ENCODE measurements around the gene WDR7. TPM values are rescaled to one million over a fixed set of nuclear protein-coding genes. Genes with fewer than 3 reads are reported as not detected.

WDR7 gene
- total RNA-seq, 1 donor from 2014 or later = 67.3 TPM

DNA sequence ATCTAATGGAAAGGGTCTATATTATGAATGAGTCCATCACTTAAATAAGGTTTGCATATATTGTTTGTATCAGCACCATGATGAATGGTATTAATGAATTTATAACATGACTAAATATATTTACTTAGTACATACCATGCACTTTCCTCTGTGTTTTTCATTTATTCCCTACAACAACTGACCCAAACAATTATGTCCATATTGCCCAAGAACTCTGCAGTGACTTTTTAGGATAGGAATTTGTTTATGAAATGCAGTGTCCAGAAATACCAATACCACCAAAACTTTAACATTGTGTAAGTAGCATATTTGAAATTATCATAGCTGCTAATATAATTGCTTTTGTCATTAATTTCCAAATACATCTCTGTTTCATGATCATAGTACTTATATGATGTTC is 119.7 kb downstream of the WDR7 start:
- H3K9ac ChIP-seq (ENCODE audit: low read depth in 1 of 3, low read length in 3 of 3) = no peak overlapping the region
- H3K27ac ChIP-seq (ENCODE audit: low read depth, low read length) = no peak overlapping the region
- H3K9me3 ChIP-seq (ENCODE audit: control insufficient read depth in 3 of 3, low read length in 3 of 3) = no peaks in the 10 kb centered on the region
- no peaks in the 10 kb centered on the region for H3K27me3 ChIP-seq (ENCODE audit: control insufficient read depth in 3 of 3, insufficient read depth in 3 of 3, low read length in 3 of 3)
- no peak overlapping the region for H3K4me3 ChIP-seq (ENCODE audit: low read length in 3 of 3)
- peaks cover 0 to 1% (median 0%) of the 10 kb centered on the region in 3 donors for H3K36me3 ChIP-seq (ENCODE audit: control insufficient read depth in 3 of 3, insufficient read depth in 3 of 3, low read length in 3 of 3)
- no peaks in the 10 kb centered on the region for H3K4me1 ChIP-seq (ENCODE audit: control insufficient read depth in 3 of 3, insufficient read depth in 3 of 3, low read length in 3 of 3)

DNA sequence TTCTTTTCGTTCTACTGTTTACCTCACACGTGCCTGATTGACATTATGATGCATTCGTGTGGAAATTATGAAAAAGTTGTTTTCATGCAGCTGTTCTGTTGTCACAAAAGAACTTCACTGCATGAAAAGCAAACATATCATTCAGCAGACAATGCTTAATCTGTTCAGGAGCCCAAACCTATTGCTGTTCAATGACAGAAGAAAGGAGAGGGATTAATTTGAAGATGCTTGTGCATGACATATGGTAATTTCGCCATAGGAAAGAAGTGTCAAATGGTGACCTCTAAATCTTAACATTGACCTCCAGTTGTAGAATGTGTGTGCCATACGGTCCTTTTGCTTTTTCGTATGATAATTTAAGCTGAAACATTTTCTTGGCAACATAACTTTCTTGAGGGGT is 124.5 kb downstream of the WDR7 start:
- Histone ChIP-seq H3K27ac (ENCODE audit: low read depth, low read length) (no peak overlapping the region), H3K36me3 (ENCODE audit: control insufficient read depth in 3 of 3, insufficient read depth in 3 of 3, low read length in 3 of 3) (peaks cover 0 to 6% (median 0%) of the 10 kb centered on the region in 3 donors), H3K4me3 (ENCODE audit: low read length in 3 of 3) (no peak overlapping the region), H3K4me1 (ENCODE audit: control insufficient read depth in 3 of 3, insufficient read depth in 3 of 3, low read length in 3 of 3) (no peaks in the 10 kb centered on the region), H3K9me3 (ENCODE audit: control insufficient read depth in 3 of 3, low read length in 3 of 3) (no peaks in the 10 kb centered on the region), H3K9ac (ENCODE audit: low read depth in 1 of 3, low read length in 3 of 3) (no peak overlapping the region), H3K27me3 (ENCODE audit: control insufficient read depth in 3 of 3, insufficient read depth in 3 of 3, low read length in 3 of 3) (no peaks in the 10 kb centered on the region)

DNA sequence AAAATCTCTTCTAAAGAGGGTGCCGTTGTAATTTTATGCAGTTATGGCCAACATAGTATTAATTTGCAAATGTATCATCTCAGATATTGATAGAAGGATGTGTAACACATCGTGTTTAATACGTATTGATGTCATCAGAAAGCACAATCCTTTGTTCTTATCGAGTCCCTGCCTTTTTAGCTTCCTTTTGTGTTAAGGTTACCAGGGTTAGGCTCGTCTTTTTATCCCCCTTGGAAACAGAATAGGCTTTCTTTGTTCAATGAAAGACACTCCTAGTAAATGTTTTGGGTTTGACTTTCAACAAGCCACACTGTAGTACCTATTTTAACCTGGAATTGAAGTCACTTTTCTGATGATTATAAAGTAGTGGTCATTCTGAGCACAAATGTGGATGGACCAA is 136.2 kb downstream of the WDR7 start:
- Histone ChIP-seq H3K27me3 (ENCODE audit: control insufficient read depth in 3 of 3, insufficient read depth in 3 of 3, low read length in 3 of 3) (no peaks in the 10 kb centered on the region), H3K4me3 (ENCODE audit: low read length in 3 of 3) (no peak overlapping the region), H3K36me3 (ENCODE audit: control insufficient read depth in 3 of 3, insufficient read depth in 3 of 3, low read length in 3 of 3) (peaks cover 0 to 15% (median 3%) of the 10 kb centered on the region in 3 donors), H3K9ac (ENCODE audit: low read depth in 1 of 3, low read length in 3 of 3) (no peak overlapping the region), H3K4me1 (ENCODE audit: control insufficient read depth in 3 of 3, insufficient read depth in 3 of 3, low read length in 3 of 3) (no peaks in the 10 kb centered on the region), H3K9me3 (ENCODE audit: control insufficient read depth in 3 of 3, low read length in 3 of 3) (no peaks in the 10 kb centered on the region), H3K27ac (ENCODE audit: low read depth, low read length) (no peak overlapping the region)

DNA sequence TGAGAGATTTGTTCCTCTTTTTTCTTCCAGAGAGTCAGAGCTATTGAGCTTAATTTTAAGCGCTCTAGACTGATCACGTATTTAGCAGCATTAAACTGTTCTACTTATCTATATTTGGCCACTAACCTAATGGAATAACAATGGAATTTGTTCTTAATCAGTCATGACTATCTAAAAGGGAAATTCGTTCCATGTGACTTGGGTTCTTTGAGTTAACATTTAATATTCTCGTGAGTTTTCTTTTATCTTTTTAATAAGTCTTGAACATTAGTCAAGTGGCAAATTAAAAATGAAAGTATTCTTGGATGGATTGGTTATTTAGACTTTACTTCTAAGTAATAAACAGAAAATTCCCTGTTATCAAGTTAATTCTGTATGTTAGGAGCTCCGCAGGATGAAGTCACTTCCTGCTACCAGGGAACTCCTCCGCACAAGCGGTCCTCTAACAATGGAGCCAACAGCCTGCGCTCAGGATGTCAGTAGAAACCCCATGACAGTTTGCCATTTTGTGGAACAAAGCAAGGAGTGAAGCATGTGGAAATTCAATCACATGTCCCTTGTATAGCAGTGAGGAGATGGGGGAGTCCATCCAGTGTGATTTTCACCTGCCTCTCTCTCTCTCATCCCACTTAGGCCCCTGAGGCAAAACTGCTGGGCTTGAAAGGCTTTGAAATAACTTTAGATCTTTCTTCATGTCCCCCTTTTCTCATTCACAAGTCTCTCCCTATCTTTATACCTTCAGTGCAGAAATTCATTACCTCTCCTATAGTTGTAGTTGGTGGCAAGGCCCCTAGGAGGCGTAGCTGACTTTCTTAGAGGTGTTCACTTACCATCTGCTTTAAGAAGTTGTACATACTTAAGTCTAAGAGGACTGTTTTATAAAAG is 138.1 kb downstream of the WDR7 start:
- Histone ChIP-seq H3K4me3 (ENCODE audit: low read length in 3 of 3) (no peak overlapping the region), H3K27me3 (ENCODE audit: control insufficient read depth in 3 of 3, insufficient read depth in 3 of 3, low read length in 3 of 3) (no peaks in the 10 kb centered on the region), H3K36me3 (ENCODE audit: control insufficient read depth in 3 of 3, insufficient read depth in 3 of 3, low read length in 3 of 3) (peaks cover 0 to 10% (median 2%) of the 10 kb centered on the region in 3 donors), H3K4me1 (ENCODE audit: control insufficient read depth in 3 of 3, insufficient read depth in 3 of 3, low read length in 3 of 3) (no peaks in the 10 kb centered on the region), H3K9ac (ENCODE audit: low read depth in 1 of 3, low read length in 3 of 3) (no peak overlapping the region), H3K9me3 (ENCODE audit: control insufficient read depth in 3 of 3, low read length in 3 of 3) (no peaks in the 10 kb centered on the region), H3K27ac (ENCODE audit: low read depth, low read length) (no peak overlapping the region)

DNA sequence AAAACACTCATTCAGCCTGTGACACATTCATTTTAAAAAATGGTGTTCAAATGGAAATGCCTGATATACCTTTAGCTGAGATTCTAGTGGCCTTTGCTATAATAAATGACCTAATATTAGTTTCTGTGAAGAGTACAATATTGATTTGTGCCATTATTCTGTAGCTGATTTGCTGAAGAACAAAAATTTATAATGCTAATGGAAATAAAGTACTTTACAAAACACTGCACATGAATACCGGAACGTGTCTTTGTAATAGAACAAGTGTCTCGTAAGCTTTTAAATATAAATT is 138.7 kb downstream of the WDR7 start:
- Histone ChIP-seq H3K27me3 (ENCODE audit: control insufficient read depth in 3 of 3, insufficient read depth in 3 of 3, low read length in 3 of 3) (no peaks in the 10 kb centered on the region), H3K27ac (ENCODE audit: low read depth, low read length) (no peak overlapping the region), H3K4me3 (ENCODE audit: low read length in 3 of 3) (no peak overlapping the region)

DNA sequence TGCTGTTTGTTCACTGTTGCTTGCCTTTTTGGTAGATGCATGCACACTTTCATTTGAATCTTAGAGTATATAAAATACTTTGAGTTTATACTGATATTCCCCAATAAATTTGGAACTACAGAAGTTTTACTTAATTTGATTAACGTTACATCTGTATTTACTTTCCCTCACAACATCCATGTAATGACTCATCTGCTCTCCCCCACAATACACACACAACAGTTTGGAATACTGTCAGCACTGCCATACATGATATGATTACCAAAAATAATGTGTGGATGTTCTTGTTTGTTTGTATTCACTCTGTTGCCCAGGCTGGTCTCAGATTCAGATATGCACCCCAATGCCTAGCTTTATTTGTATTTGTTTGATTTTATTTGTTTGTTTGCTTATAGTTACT is 144.2 kb downstream of the WDR7 start:
- no peaks in the 10 kb centered on the region for H3K4me1 ChIP-seq (ENCODE audit: control insufficient read depth in 3 of 3, insufficient read depth in 3 of 3, low read length in 3 of 3)
- H3K36me3 ChIP-seq (ENCODE audit: control insufficient read depth in 3 of 3, insufficient read depth in 3 of 3, low read length in 3 of 3) = no peaks in the 10 kb centered on the region
- no peak overlapping the region for H3K4me3 ChIP-seq (ENCODE audit: low read length in 3 of 3)
- no peak overlapping the region for H3K27ac ChIP-seq (ENCODE audit: low read depth, low read length)
- no peaks in the 10 kb centered on the region for H3K27me3 ChIP-seq (ENCODE audit: control insufficient read depth in 3 of 3, insufficient read depth in 3 of 3, low read length in 3 of 3)
- H3K9ac ChIP-seq (ENCODE audit: low read depth in 1 of 3, low read length in 3 of 3) = no peak overlapping the region
- no peaks in the 10 kb centered on the region for H3K9me3 ChIP-seq (ENCODE audit: control insufficient read depth in 3 of 3, low read length in 3 of 3)

More for the DNA sequence above, 138.7 kb downstream of the WDR7 start:
- Histone ChIP-seq H3K36me3 (ENCODE audit: control insufficient read depth in 3 of 3, insufficient read depth in 3 of 3, low read length in 3 of 3) (peaks cover 0 to 7% (median 0%) of the 10 kb centered on the region in 3 donors), H3K9ac (ENCODE audit: low read depth in 1 of 3, low read length in 3 of 3) (no peak overlapping the region), H3K4me1 (ENCODE audit: control insufficient read depth in 3 of 3, insufficient read depth in 3 of 3, low read length in 3 of 3) (no peaks in the 10 kb centered on the region), H3K9me3 (ENCODE audit: control insufficient read depth in 3 of 3, low read length in 3 of 3) (no peaks in the 10 kb centered on the region)

DNA sequence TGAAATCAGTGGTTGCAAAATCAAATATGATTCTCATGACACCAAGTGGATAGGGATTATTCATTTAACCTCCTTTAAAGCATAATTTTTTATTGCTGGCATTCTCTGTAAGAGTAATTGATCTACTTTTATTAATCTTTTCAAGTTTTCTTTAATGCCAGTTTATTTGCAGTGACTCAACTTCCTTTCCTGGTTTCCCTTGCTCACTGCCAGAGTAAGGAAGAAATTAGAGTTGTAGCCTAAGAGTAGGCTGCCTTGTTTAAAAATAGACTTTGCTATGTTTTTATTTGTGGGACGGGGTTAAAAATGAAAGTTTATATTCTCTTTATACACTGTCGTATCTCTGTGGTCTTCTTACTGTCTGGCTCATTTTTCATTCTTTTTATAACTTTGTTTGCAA is 148.6 kb downstream of the WDR7 start:
- Histone ChIP-seq H3K27ac (ENCODE audit: low read depth, low read length) (no peak overlapping the region), H3K9me3 (ENCODE audit: control insufficient read depth in 3 of 3, low read length in 3 of 3) (no peaks in the 10 kb centered on the region), H3K9ac (ENCODE audit: low read depth in 1 of 3, low read length in 3 of 3) (no peak overlapping the region), H3K36me3 (ENCODE audit: control insufficient read depth in 3 of 3, insufficient read depth in 3 of 3, low read length in 3 of 3) (peaks cover 0 to 4% (median under 1%) of the 10 kb centered on the region in 3 donors), H3K27me3 (ENCODE audit: control insufficient read depth in 3 of 3, insufficient read depth in 3 of 3, low read length in 3 of 3) (no peaks in the 10 kb centered on the region), H3K4me3 (ENCODE audit: low read length in 3 of 3) (no peak overlapping the region), H3K4me1 (ENCODE audit: control insufficient read depth in 3 of 3, insufficient read depth in 3 of 3, low read length in 3 of 3) (no peaks in the 10 kb centered on the region)

DNA sequence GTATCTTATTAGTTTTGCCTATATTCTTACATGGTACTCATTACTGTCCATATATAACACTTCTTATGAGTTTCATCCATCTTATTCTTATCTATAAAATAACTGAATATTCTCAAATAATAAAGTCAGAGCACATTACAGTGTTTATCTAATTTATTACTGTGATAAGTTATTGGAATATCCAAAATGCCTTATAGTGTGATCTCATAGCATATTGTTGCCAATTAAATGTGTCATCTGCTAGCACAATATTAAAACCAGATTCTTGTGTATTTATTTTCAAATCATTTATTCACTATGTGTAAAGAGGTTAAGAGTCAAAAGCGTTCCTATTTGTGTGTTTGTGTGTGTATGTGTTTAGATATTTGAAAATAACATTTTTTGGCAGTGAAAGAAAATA is 151.9 kb downstream of the WDR7 start:
- H3K9ac ChIP-seq (ENCODE audit: low read depth in 1 of 3, low read length in 3 of 3) = no peak overlapping the region
- no peaks in the 10 kb centered on the region for H3K27me3 ChIP-seq (ENCODE audit: control insufficient read depth in 3 of 3, insufficient read depth in 3 of 3, low read length in 3 of 3)
- no peak overlapping the region for H3K27ac ChIP-seq (ENCODE audit: low read depth, low read length)
- no peak overlapping the region for H3K4me3 ChIP-seq (ENCODE audit: low read length in 3 of 3)
- peaks cover 0 to 4% (median 2%) of the 10 kb centered on the region in 3 donors for H3K36me3 ChIP-seq (ENCODE audit: control insufficient read depth in 3 of 3, insufficient read depth in 3 of 3, low read length in 3 of 3)
- H3K4me1 ChIP-seq (ENCODE audit: control insufficient read depth in 3 of 3, insufficient read depth in 3 of 3, low read length in 3 of 3) = no peaks in the 10 kb centered on the region
- H3K9me3 ChIP-seq (ENCODE audit: control insufficient read depth in 3 of 3, low read length in 3 of 3) = no peaks in the 10 kb centered on the region

DNA sequence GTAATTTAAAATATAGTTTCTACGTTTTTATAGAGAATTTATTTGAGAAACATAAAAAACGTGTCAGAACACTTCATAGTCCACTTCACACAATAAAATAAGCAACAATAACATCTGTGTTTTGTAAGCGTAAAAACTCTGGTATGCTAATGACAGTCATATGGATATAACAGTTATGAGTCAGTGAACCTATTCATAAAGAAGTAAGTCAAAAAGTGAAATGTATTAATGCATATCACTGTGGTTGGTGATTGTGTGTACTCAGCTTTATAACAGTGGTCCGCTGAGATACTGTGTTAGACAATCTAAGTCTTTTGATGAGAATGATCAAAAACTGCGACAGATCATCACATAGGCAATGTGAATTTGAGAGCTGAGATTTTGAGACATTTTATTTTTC is 153.2 kb downstream of the WDR7 start:
- peaks cover 0 to 4% (median 2%) of the 10 kb centered on the region in 3 donors for H3K36me3 ChIP-seq (ENCODE audit: control insufficient read depth in 3 of 3, insufficient read depth in 3 of 3, low read length in 3 of 3)
- H3K4me1 ChIP-seq (ENCODE audit: control insufficient read depth in 3 of 3, insufficient read depth in 3 of 3, low read length in 3 of 3) = no peaks in the 10 kb centered on the region
- H3K4me3 ChIP-seq (ENCODE audit: low read length in 3 of 3) = no peak overlapping the region
- H3K27ac ChIP-seq (ENCODE audit: low read depth, low read length) = no peak overlapping the region
- H3K9me3 ChIP-seq (ENCODE audit: control insufficient read depth in 3 of 3, low read length in 3 of 3) = no peaks in the 10 kb centered on the region
- H3K27me3 ChIP-seq (ENCODE audit: control insufficient read depth in 3 of 3, insufficient read depth in 3 of 3, low read length in 3 of 3) = no peaks in the 10 kb centered on the region
- no peak overlapping the region for H3K9ac ChIP-seq (ENCODE audit: low read depth in 1 of 3, low read length in 3 of 3)

DNA sequence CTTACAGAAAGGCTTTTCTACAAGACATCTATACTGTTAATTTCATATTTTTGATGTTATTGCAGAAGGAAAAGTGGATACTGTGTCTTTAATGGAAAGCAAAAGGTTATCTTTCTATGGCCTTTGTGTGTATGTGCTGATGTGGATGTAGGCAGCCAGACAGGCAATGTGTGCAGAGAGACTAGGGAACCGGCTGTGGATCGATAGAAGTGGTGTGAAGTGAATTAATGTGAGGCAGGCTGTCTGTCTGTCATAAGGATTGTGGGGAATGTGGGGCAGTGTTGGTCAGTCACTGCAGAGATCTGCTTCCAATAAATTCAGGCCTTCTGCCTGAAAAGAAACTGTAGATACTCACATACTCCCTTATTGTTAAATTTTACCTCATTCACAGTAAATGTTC is 156.7 kb downstream of the WDR7 start:
- no peak overlapping the region for H3K27ac ChIP-seq (ENCODE audit: low read depth, low read length)
- H3K9me3 ChIP-seq (ENCODE audit: control insufficient read depth in 3 of 3, low read length in 3 of 3) = no peaks in the 10 kb centered on the region
- peaks cover 0 to 4% (median 2%) of the 10 kb centered on the region in 3 donors for H3K36me3 ChIP-seq (ENCODE audit: control insufficient read depth in 3 of 3, insufficient read depth in 3 of 3, low read length in 3 of 3)
- H3K4me1 ChIP-seq (ENCODE audit: control insufficient read depth in 3 of 3, insufficient read depth in 3 of 3, low read length in 3 of 3) = no peaks in the 10 kb centered on the region
- no peak overlapping the region for H3K9ac ChIP-seq (ENCODE audit: low read depth in 1 of 3, low read length in 3 of 3)
- no peak overlapping the region for H3K4me3 ChIP-seq (ENCODE audit: low read length in 3 of 3)
- H3K27me3 ChIP-seq (ENCODE audit: control insufficient read depth in 3 of 3, insufficient read depth in 3 of 3, low read length in 3 of 3) = no peaks in the 10 kb centered on the region
